Lung (tissue), 12 donors: Measurements from ENCODE around the gene TRIM10. TPM values are rescaled to one million over a fixed set of nuclear protein-coding genes. Genes with fewer than 3 reads are reported as not detected.

Source experiments
- ATAC-seq: fragments of 200-7000 bp; cut with Tn5 transposase; one replicate; pipeline ENCODE4 v1.9.1; 2020; ENCODE audit warnings: moderate number of reproducible peaks; ENCODE audit not compliant: insufficient read depth, low FRiP score
- DNase-seq, 3 donors: peaks; one replicate each; pipeline ENCODE4 v3.0.0-alpha.2; 2013 to 2017
- H3K27ac ChIP-seq, 2 donors: one replicate each; pipeline ENCODE4 v1.5.1; 2013; ENCODE audit warnings: mild to moderate bottlenecking in 2 of 2, moderate library complexity in 2 of 2, control low read depth in 1 of 2, inconsistent platforms in 1 of 2, low read depth in 1 of 2, low read length in 1 of 2
- H3K27me3 ChIP-seq, 3 donors: one replicate each; pipeline ENCODE4 v1.5.1; 2013; ENCODE audit warnings: low read length in 2 of 3; ENCODE audit not compliant: control insufficient read depth in 3 of 3, insufficient read depth in 3 of 3
- H3K36me3 ChIP-seq, 4 donors: one replicate each; pipeline ENCODE4 v1.5.1; 2013; ENCODE audit warnings: low read length in 4 of 4, mild to moderate bottlenecking in 1 of 4, moderate library complexity in 1 of 4; ENCODE audit not compliant: control insufficient read depth in 4 of 4, insufficient read depth in 4 of 4
- H3K4me1 ChIP-seq, 5 donors: one replicate each; pipeline ENCODE4 v1.5.1; 2013; ENCODE audit warnings: low read length in 5 of 5, mild to moderate bottlenecking in 2 of 5, moderate library complexity in 1 of 5; ENCODE audit not compliant: control insufficient read depth in 5 of 5, insufficient read depth in 5 of 5
- H3K4me3 ChIP-seq: one replicate; pipeline ENCODE4 v1.5.1; 2013; ENCODE audit warnings: mild to moderate bottlenecking, control low read depth, moderate library complexity
- H3K9ac ChIP-seq, 2 donors: one replicate each; pipeline ENCODE4 v1.5.1; 2013; ENCODE audit warnings: low read length in 2 of 2, control low read depth in 1 of 2; ENCODE audit not compliant: insufficient read depth in 1 of 2
- H3K9me3 ChIP-seq, 4 donors: one replicate each; pipeline ENCODE4 v1.5.1; 2013; ENCODE audit warnings: low read length in 3 of 4, mild to moderate bottlenecking in 1 of 4, moderate library complexity in 1 of 4; ENCODE audit not compliant: control insufficient read depth in 4 of 4, insufficient read depth in 3 of 4
- WGBS, 2 donors: extraction: QIAGEN DNeasy Blood & Tissue Kit; methylation state at CpG; one replicate each; pipeline ENCODE4 v1.1.7; 2013; 5-methylcytosine and 5-hydroxymethylcytosine counted together
- polyA plus RNA-seq, 2 donors: library from polyadenylated mRNA; stranded (reverse); fragments of 200-250 nt; gene quantifications; one replicate each; pipeline ENCODE4 v1.2.1, GENCODE V29; 2013
- total RNA-seq, 2 donors: library from RNA; depleted of rRNA in 1 of 2; stranded (reverse); fragments of >200 nt in 1 of 2; gene quantifications; one replicate each; pipeline ENCODE4 v1.2.1, GENCODE V29; 2014 to 2021
- TF ChIP-seq, protein P1 (sequence below): IDR thresholded peaks from 2 replicates; pipeline ENCODE4 v1.5.1; 2012; ENCODE audit warnings: mild to moderate bottlenecking; ENCODE audit errors: control extremely low read depth, extremely low read depth
- donor health status: control.
- donor health status: control.
- donor health status: Bipolar disorder and iron deficiency.
- donor health status: healthy.
- donor health status: DM: yes; HTN: yes; CAD: no.

Gene TRIM10
- total and polyA plus RNA-seq, 4 donors, result 0.06 to 1.8 (median 0.09) TPM

- ATAC-seq, result no peak
- 95% methylated on average over 34 of the region's 34 CpGs for WGBS, 2 donors
- peaks cover 8 to 46% (median 29%) of the 10 kb centered on the region in 4 donors for H3K36me3 ChIP-seq
- TF ChIP-seq, protein P1, sequence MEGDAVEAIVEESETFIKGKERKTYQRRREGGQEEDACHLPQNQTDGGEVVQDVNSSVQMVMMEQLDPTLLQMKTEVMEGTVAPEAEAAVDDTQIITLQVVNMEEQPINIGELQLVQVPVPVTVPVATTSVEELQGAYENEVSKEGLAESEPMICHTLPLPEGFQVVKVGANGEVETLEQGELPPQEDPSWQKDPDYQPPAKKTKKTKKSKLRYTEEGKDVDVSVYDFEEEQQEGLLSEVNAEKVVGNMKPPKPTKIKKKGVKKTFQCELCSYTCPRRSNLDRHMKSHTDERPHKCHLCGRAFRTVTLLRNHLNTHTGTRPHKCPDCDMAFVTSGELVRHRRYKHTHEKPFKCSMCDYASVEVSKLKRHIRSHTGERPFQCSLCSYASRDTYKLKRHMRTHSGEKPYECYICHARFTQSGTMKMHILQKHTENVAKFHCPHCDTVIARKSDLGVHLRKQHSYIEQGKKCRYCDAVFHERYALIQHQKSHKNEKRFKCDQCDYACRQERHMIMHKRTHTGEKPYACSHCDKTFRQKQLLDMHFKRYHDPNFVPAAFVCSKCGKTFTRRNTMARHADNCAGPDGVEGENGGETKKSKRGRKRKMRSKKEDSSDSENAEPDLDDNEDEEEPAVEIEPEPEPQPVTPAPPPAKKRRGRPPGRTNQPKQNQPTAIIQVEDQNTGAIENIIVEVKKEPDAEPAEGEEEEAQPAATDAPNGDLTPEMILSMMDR, result no peak
- no peak for DNase-seq
- H3K9ac ChIP-seq, result no peak overlapping the region
- H3K27me3 ChIP-seq, result no peaks in the 10 kb centered on the region
- no peak overlapping the region for H3K27ac ChIP-seq
- H3K4me3 ChIP-seq, result no peak overlapping the region
- peaks cover 0 to 3% (median 0%) of the 10 kb centered on the region in 5 donors for H3K4me1 ChIP-seq
- peaks cover 0 to 2% (median 0%) of the 10 kb centered on the region in 4 donors for H3K9me3 ChIP-seq
Observed at GRCh38 chr6:30198166-30199084, 37.4 kb upstream of the TRIM10 start.

- H3K9ac ChIP-seq, result no peak overlapping the region
- H3K4me3 ChIP-seq, result no peak overlapping the region
- ATAC-seq (no peak), DNase-seq (no peak)
- H3K36me3 ChIP-seq, result peaks cover 12 to 53% (median 29%) of the 10 kb centered on the region in 4 donors
- no peak overlapping the region for H3K27ac ChIP-seq
- 96 to 97% methylated on average over 12 of the region's 12 CpGs for WGBS, 2 donors
- peaks cover 0 to 2% (median 0%) of the 10 kb centered on the region in 5 donors for H3K4me1 ChIP-seq
- peaks cover 0 to 2% (median 0%) of the 10 kb centered on the region in 4 donors for H3K9me3 ChIP-seq
- no peaks in the 10 kb centered on the region for H3K27me3 ChIP-seq
- TF ChIP-seq, protein P1, result no peak
Observed at GRCh38 chr6:30196376-30196775, 35.4 kb upstream of the TRIM10 start.

- 97 to 100% methylated on average over 1 of the region's 1 CpG for WGBS, 2 donors
- DNase-seq, result no peak
- no peaks in the 10 kb centered on the region for H3K27me3 ChIP-seq
- H3K27ac ChIP-seq, result no peak overlapping the region
- peaks cover 0 to 2% (median 0%) of the 10 kb centered on the region in 4 donors for H3K9me3 ChIP-seq
- no peak overlapping the region for H3K9ac ChIP-seq
- peaks cover 12 to 54% (median 28%) of the 10 kb centered on the region in 4 donors for H3K36me3 ChIP-seq
- ATAC-seq, result no peak
- TF ChIP-seq, protein P1, result no peak
- peaks cover 0 to 2% (median 0%) of the 10 kb centered on the region in 5 donors for H3K4me1 ChIP-seq
- H3K4me3 ChIP-seq, result no peak overlapping the region
Observed at GRCh38 chr6:30195951-30196350, 34.9 kb upstream of the TRIM10 start.
